ENCODE data around the gene TTC23L. TPM values are rescaled to one million over a fixed set of nuclear protein-coding genes. Genes with fewer than 3 reads are reported as not detected.

Gene TTC23L
- total RNA-seq, 1 donor from 2014 or later: 1.8 TPM

DNA sequence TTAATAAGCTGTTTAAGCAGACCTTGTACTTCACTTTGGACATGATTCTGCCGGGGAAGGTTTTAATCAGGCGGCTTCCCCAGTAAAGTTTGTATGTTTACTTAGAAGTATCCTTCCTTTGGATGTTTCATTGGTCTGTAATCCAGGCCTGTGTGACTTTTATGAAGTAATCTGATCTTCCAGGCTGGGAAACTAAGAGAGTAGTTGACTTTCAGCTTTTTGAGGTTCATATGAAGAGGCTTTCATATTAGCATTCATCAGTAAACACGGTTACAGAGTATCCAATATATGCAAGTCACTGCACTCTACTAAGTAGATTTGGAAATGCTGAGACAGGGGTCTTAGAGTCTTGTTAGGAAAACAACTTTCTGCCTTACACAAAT, 91.5 kb downstream of the TTC23L start:
- Mint-ChIP-seq H3K27ac (peak overlapping the region; percentile 98), H3K36me3 (peaks cover 14% of the 10 kb centered on the region), H3K4me3 (peak overlapping the region; percentile 99), H3K27me3 (no peaks in the 10 kb centered on the region), H3K4me1 (ENCODE audit: unreplicated experiment) (peaks cover 17% of the 10 kb centered on the region), H3K9me3 (no peaks in the 10 kb centered on the region)
- TF ChIP-seq, protein P1, sequence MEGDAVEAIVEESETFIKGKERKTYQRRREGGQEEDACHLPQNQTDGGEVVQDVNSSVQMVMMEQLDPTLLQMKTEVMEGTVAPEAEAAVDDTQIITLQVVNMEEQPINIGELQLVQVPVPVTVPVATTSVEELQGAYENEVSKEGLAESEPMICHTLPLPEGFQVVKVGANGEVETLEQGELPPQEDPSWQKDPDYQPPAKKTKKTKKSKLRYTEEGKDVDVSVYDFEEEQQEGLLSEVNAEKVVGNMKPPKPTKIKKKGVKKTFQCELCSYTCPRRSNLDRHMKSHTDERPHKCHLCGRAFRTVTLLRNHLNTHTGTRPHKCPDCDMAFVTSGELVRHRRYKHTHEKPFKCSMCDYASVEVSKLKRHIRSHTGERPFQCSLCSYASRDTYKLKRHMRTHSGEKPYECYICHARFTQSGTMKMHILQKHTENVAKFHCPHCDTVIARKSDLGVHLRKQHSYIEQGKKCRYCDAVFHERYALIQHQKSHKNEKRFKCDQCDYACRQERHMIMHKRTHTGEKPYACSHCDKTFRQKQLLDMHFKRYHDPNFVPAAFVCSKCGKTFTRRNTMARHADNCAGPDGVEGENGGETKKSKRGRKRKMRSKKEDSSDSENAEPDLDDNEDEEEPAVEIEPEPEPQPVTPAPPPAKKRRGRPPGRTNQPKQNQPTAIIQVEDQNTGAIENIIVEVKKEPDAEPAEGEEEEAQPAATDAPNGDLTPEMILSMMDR (conservative IDR thresholded peaks at IDR 0.05): peak; percentile 6
- DNase-seq (ENCODE audit: extremely low spot score, unreplicated experiment): no peak

DNA sequence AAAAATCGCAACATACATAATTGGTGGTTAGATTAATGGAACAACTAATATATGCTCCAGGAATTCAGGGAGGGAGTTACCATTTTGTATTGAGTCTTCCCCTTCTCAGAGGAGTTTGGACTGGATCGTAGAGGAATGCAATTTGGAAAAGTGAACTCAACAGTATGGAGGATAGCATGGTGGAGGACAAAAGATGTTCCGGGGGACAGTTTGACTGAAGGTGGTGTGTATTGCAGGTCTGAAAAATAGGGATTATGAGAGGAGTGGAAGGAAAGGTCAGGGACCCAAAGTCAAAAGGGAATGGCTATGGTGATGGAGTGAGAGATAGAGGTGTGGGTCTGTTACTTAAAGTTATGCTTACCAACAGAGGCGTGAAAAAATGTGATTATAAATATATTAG, 91.9 kb downstream of the TTC23L start:
- TF ChIP-seq, protein P1 (conservative IDR thresholded peaks at IDR 0.05): no peak
- DNase-seq (ENCODE audit: extremely low spot score, unreplicated experiment): no peak
- Mint-ChIP-seq H3K9me3 (no peaks in the 10 kb centered on the region), H3K4me3 (peak overlapping the region; percentile 99), H3K4me1 (ENCODE audit: unreplicated experiment) (peaks cover 17% of the 10 kb centered on the region), H3K27me3 (no peaks in the 10 kb centered on the region), H3K36me3 (peaks cover 16% of the 10 kb centered on the region), H3K27ac (peak overlapping the region; percentile 98)

DNA sequence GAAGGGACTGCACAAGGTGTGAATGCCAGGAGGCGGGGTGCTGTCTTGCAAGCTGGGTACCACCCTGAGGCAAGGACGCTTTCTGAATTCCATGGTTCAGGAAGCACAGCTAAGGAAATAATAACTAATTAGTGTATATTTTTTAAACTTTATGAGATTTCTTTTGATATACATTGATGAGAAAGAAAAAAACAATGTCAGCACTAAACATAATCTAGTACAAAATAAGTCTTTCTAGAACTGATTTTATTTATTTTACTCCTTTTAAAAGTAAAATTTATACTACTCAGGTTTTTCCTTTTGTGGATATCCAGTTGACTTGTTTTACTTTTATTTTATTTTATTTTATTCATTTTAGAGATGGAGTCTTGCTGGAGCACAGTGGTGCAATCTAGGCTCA, 94.0 kb downstream of the TTC23L start:
- H3K4me3 Mint-ChIP-seq: no peak overlapping the region
- peaks cover 17% of the 10 kb centered on the region for H3K4me1 Mint-ChIP-seq (ENCODE audit: unreplicated experiment)
- TF ChIP-seq, protein P1 (conservative IDR thresholded peaks at IDR 0.05): no peak
- H3K36me3 Mint-ChIP-seq: peaks cover 23% of the 10 kb centered on the region
- H3K9me3 Mint-ChIP-seq: no peaks in the 10 kb centered on the region
- DNase-seq (ENCODE audit: extremely low spot score, unreplicated experiment): no peak
- H3K27me3 Mint-ChIP-seq: no peaks in the 10 kb centered on the region
- H3K27ac Mint-ChIP-seq: no peak overlapping the region

DNA sequence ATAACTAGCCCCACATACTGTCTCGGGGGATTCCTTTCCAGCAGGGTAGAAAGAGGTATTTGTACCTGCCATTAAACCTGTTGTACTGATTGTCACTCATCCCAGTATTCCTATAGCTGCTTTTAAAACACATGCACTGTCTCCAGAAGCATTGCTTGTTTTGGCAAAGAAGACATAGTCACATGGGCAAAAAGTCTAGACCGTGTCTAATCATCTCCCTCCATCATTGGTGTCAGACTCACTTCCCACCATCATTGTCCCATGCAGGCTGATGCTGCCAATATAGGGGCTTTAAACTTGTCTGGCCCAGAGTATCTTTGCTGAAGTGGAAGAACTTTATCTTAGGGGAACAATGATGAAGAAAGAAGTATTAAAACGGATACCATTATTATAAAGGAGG, 103.0 kb downstream of the TTC23L start:
- Mint-ChIP-seq H3K36me3 (peaks cover 41% of the 10 kb centered on the region), H3K9me3 (no peaks in the 10 kb centered on the region), H3K4me1 (ENCODE audit: unreplicated experiment) (no peaks in the 10 kb centered on the region), H3K27me3 (no peaks in the 10 kb centered on the region), H3K27ac (no peak overlapping the region), H3K4me3 (no peak overlapping the region)
- DNase-seq (ENCODE audit: extremely low spot score, unreplicated experiment): no peak
- TF ChIP-seq, protein P1 (conservative IDR thresholded peaks at IDR 0.05): no peak

DNA sequence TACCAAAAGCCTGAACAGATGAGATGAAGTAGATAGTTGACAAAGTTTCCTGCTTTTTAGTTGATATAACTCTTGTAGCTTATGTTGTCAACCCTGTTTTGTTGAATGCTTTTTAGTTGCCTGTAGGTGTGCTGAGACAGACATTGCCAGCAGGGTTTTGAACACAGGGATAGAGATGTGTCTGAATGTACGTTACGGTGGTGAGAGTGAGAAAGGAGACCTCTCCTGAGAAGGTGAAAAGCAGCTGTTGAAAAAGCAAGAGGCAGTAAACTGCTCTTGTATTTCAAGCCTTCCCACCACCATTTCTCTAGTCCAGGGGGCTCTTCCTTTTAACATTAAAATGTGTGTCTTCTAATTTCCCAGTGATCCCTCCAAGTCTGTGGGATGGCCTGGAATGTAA, 105.1 kb downstream of the TTC23L start:
- H3K36me3 Mint-ChIP-seq: peaks cover 40% of the 10 kb centered on the region
- H3K4me1 Mint-ChIP-seq (ENCODE audit: unreplicated experiment): no peaks in the 10 kb centered on the region
- no peaks in the 10 kb centered on the region for H3K9me3 Mint-ChIP-seq
- H3K4me3 Mint-ChIP-seq: no peak overlapping the region
- H3K27ac Mint-ChIP-seq: no peak overlapping the region
- no peak for DNase-seq (ENCODE audit: extremely low spot score, unreplicated experiment)
- TF ChIP-seq, protein P1 (conservative IDR thresholded peaks at IDR 0.05): no peak
- no peaks in the 10 kb centered on the region for H3K27me3 Mint-ChIP-seq

DNA sequence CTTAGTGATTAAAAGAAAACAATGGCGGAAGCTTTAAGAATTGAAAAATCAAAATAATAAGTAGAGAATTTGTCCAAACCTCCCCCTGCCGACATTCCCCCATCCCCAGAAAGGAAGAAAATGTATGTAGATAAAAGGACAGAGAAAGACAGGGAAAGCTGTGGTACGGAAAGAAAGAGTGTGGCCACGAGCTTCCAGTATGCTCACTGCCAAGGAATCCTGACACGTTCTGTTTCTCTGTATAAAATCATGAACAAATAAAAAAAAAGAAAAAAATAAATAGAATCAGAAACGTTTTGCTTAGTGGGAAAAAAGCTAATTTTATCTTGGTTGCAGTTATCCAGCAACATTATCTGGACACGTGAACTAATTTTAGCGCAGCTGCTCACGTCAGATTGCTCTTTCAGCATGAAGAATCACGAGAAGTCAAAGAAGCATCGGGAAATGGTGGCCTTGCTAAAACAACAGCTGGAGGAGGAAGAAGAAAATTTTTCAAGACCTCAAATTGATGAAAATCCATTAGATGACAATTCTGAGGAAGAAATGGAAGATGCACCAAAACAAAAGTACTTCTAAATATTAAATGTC, 105.6 kb downstream of the TTC23L start:
- Mint-ChIP-seq H3K27me3 (no peaks in the 10 kb centered on the region), H3K4me1 (ENCODE audit: unreplicated experiment) (no peaks in the 10 kb centered on the region), H3K9me3 (no peaks in the 10 kb centered on the region), H3K4me3 (no peak overlapping the region), H3K27ac (no peak overlapping the region), H3K36me3 (peaks cover 42% of the 10 kb centered on the region)
- DNase-seq (ENCODE audit: extremely low spot score, unreplicated experiment): no peak
- TF ChIP-seq, protein P1 (conservative IDR thresholded peaks at IDR 0.05): no peak

Measured in type B pancreatic cell (in vitro differentiated cells).